ENCODE data around the gene QRICH2. TPM values are rescaled to one million over a fixed set of nuclear protein-coding genes. Genes with fewer than 3 reads are reported as not detected.

Gene QRICH2
- total and polyA plus RNA-seq, 9 of the 15 experiments (the other 6 are each of a cell fraction or from before 2014, with no cell fraction given), result 0.03 to 1.6 (median 0.81) TPM

- no peak for TF ChIP-seq SRSF3 (IDR thresholded peaks at IDR 0.05; ENCODE audit: insufficient read depth, low read length)
- peak in 1 of 2 experiments; percentile 76 for TF ChIP-seq AFF1 (IDR thresholded peaks at IDR 0.05; ENCODE audit: low read depth in 1 of 2, partially characterized antibody in 2 of 2)
- peak; percentile 50 for TF ChIP-seq TBP (optimal IDR thresholded peaks at IDR 0.05; ENCODE audit: low read depth, low read length)
- peak; percentile 88 for TF ChIP-seq GATAD2A (IDR thresholded peaks at IDR 0.05)
- peak; percentile 75 for TF ChIP-seq JUND (IDR thresholded peaks at IDR 0.05; ENCODE audit: borderline replicate concordance, low read depth, low read length)
- TF ChIP-seq JUND (tag; IDR thresholded peaks at IDR 0.05; ENCODE audit: borderline replicate concordance, low read depth, low read length), result peak; percentile 23; the same call in 1 of the 3 replicates
- TF ChIP-seq, protein P1, sequence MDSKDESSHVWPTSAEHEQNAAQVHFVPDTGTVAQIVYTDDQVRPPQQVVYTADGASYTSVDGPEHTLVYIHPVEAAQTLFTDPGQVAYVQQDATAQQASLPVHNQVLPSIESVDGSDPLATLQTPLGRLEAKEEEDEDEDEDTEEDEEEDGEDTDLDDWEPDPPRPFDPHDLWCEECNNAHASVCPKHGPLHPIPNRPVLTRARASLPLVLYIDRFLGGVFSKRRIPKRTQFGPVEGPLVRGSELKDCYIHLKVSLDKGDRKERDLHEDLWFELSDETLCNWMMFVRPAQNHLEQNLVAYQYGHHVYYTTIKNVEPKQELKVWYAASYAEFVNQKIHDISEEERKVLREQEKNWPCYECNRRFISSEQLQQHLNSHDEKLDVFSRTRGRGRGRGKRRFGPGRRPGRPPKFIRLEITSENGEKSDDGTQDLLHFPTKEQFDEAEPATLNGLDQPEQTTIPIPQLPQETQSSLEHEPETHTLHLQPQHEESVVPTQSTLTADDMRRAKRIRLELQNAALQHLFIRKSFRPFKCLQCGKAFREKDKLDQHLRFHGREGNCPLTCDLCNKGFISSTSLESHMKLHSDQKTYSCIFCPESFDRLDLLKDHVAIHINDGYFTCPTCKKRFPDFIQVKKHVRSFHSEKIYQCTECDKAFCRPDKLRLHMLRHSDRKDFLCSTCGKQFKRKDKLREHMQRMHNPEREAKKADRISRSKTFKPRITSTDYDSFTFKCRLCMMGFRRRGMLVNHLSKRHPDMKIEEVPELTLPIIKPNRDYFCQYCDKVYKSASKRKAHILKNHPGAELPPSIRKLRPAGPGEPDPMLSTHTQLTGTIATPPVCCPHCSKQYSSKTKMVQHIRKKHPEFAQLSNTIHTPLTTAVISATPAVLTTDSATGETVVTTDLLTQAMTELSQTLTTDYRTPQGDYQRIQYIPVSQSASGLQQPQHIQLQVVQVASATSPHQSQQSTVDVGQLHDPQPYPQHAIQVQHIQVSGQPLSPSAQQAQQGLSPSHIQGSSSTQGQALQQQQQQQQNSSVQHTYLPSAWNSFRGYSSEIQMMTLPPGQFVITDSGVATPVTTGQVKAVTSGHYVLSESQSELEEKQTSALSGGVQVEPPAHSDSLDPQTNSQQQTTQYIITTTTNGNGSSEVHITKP (IDR thresholded peaks at IDR 0.05; ENCODE audit: partially characterized antibody), result peak; percentile 8
- no peak for TF ChIP-seq RBM25 (IDR thresholded peaks at IDR 0.05; ENCODE audit: low read depth, low read length, severe bottlenecking)
- no peak; the same call in 1 of the 2 replicates for TF ChIP-seq VEZF1 (CRISPR knock-in tag; IDR thresholded peaks at IDR 0.05)
- peak; percentile 20; the same call in 1 of the 2 replicates for TF ChIP-seq ZNF395 (CRISPR knock-in tag; IDR thresholded peaks at IDR 0.05)
- TF ChIP-seq, protein P2, sequence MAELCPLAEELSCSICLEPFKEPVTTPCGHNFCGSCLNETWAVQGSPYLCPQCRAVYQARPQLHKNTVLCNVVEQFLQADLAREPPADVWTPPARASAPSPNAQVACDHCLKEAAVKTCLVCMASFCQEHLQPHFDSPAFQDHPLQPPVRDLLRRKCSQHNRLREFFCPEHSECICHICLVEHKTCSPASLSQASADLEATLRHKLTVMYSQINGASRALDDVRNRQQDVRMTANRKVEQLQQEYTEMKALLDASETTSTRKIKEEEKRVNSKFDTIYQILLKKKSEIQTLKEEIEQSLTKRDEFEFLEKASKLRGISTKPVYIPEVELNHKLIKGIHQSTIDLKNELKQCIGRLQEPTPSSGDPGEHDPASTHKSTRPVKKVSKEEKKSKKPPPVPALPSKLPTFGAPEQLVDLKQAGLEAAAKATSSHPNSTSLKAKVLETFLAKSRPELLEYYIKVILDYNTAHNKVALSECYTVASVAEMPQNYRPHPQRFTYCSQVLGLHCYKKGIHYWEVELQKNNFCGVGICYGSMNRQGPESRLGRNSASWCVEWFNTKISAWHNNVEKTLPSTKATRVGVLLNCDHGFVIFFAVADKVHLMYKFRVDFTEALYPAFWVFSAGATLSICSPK (IDR thresholded peaks at IDR 0.05; ENCODE audit: borderline replicate concordance), result no peak
- TF ChIP-seq ERF (CRISPR knock-in tag; IDR thresholded peaks at IDR 0.05), result 0 out of 2 replicates have a peak, but pooled peaks have one; percentile 46
Measured at GRCh38 chr17:76234354-76234679, 73.8 kb downstream of the QRICH2 start (continued).

Measured in K562 (cell line).